Stromal cell of bone marrow (primary cell): Measurements from ENCODE around the gene ZNF367.
A peak's percentile ranks its signal among the peaks of the same experiment; 100 is the strongest.

Experiments
- DNase-seq: peaks from one replicate; pipeline ENCODE4 v3.0.0-alpha.2; 2012; ENCODE audit warnings: low read depth

ZNF367 gene

DNA sequence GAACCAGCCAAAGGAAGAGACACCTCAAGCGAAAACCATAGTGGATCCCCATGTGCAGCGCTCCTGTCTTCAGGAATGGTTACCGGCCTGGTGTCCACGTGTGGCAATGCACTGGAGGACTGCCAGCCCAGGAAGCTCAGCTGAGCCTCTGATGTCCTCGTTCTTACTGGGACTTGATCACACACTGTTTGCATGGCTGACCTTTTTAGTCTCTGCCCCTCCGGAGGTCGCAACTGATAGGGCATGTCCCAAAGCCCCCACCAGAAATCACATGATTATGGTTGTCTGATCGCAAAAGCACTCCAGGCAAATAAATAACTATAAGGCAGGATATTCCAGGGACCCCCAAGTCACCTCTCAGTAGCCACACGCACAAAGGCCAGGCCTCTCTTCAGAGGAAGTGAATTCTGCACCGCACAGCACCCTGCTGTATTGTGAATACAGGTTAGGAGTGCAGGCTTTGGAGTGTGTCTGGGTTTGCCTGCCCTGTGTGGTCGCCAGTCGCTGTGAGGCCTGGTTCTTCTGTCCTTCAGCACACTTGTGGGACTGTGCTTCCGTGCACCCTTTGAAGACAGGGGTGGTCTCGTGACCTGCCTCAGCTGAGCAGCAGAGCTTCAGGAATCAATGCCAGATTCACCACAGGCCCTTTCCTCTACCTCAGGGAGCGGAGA is 18.4 kb upstream of the ZNF367 start:
- no peak for DNase-seq

DNA sequence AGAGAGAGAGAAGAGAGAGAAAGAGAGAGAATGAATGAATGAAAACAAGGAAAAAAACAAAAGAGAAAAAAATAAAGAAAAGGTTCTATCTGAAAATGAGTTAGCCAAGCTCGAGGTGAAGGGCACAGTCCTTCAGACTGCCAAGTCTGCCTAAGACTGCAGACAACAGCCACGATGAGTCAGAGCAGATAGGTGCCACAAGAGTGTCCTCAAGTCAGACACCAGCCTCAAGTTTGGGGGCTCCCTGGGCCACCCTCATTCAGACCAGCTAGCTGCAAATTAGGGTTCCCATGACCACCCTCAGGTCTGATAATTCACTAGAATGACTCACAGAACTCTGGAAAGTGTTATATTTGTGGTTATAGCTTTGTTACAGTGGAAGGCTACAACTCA is 17.9 kb upstream of the ZNF367 start:
- DNase-seq: no peak

DNA sequence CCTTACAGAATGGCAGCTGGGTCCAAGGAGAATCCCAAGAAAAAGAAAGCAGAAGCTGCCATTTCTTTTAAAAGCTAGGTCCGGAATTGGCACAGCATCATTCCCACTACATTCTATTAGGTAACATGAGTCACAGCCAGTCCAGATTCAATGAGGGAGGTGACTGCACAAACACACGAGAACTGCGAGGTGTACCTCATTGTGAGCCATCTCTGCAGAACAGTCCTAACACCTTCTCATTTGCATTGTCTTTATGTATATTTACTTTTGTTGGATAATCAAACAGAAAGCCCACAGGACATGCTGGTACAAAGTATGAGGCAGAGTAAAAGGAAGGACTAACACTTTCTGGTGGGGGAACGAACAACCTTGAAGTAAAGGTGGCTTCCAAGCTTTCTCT is 17.2 kb upstream of the ZNF367 start:
- DNase-seq: no peak

DNA sequence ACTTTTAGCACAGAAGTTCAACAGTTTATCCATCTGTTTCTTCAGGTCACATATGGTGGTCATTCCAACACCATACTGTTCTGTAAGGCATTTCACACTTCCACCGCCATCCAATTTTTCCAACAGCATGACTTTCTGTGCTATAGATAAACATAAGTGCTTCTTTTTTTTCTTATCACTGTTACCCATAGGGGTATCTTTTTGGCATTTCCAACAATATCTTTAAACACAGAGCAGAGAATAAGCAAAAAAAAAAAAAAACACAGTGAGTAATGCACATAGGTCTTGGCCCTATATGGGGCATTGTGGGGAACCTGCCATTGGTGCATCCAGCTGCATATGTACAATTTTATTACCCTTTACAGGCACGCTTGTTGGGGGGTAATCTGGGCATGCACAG is 12.2 kb upstream of the ZNF367 start:
- DNase-seq: no peak

DNA sequence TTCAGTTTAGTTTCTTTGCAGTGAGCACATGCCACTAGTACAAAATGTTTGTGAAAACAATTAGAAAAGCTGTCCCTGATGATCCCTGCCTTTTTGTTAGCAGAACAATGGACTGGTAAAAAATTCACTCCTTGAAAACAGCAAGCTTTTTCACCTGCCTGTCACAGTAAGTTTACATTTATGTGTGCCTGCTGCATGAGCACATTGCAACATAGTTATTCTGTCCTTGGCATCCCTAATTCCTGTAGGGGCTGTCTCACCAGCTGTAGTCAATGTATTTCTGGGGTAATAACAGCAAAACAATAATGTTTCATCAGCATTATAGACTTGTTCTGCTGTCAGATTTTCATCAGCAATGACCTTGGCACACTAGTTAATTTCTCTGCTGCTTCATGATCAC is 11.6 kb upstream of the ZNF367 start:
- DNase-seq: no peak

DNA sequence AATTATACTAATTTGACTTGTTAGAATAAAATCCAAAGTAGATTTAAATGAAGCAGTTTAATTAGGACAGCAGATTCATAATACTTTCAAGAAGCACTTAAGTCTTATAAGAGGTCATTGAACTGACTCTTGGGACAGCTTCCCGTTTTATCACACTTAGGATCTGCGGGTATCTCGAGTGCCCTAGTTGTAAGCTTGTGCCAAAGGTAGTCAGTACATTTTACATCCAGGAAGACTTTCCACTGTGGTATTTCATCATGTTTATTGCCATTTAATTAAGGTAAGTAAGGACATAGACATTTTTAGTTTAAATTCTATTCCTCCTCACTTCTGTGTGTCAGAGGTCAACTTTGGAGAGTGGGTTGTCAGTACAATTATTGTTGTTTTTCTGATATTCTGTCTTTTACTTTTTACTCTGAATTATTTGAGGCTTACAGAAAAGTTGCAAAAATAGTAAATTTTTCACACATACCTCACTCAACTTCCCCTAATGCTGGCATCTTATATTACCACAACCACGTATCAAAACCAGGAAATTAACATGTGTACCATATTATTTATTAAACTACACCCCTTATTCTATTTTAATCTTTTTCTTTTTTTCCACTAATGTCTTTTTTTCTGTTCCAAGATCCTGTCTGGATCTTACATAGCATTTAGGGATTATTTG is 7.5 kb upstream of the ZNF367 start:
- DNase-seq: no peak

DNA sequence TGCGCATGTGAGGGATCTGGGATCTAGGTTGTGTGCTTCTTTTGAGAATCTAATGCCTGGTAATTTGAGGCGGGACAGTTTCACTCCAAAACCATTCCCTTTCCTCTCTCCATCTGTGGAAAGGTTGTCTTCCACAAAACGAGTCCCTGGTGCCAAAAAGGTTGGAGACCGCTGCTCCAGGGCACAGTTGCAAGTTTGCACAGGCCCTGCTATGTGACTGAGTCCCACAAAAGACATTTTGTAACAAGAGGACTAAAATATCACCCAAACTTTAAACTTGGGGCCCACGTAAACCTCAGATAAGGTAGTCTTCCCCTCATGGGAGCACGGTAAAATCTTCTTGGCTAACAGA is 5.8 kb upstream of the ZNF367 start:
- DNase-seq: no peak

DNA sequence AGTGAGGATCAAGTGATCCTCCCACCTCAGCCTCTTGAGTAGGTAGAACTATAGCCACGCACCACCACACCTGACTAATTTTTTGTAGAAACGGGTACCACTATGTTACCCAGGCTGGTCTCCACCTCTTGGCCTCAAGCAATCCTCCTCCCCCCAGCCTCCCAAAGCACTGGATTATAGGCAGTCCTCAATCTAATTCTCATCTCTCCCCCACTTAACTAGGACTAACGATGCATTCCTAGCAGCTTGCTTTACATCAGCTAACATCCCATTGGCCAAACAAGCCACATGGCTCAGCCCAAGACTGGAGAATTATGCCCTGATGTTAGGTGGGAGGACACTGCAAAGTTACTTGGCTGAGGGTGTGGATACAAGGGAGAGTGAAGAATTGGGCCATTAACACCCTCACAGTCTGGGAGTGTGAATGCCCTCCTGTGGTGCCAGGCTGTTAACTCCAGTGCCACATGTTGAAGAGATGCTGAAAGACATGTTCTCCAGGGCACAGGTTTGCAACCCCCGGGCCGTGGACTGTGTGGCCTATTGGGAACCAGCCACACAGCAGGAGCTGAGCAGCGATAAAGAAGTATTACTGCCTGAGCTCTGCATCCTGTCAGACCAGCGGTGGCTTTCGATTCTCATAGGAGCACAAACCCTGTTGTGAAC is 5.3 kb upstream of the ZNF367 start:
- DNase-seq: no peak

DNA sequence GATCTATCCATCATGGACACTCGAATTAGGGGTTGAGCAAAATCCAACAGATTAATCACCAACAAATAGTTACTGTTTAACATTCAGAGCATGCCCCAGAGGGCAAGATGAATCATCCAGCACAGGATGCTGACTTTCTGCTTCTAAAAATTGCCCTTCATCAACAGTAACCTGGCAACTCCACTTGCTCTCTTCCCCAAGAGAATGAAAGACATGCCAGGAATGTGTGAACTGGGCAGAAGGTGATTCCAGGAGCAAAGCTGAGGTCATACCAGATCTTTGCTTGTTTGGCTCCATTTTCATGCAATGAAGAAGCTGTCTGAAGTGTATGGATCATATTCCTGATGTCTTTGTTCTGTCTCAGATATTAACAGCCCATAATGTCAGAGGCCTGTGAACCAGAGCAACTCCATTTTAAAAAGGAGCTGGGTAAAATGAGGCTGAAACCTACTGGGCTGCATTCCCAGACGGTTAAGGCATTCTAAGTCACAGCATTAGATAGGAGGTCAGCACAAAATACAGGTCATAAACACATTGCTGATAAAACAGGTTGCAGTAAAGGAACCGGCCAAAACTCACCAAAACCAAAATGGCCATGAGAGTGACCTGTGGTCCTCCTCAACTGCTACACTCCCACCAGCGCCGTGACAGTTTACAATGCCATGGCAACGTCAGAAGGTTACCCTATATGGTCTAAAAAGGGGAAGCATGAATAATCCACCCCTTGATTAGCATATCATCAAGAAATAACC is 2.5 kb upstream of the ZNF367 start:
- DNase-seq: peak; percentile 97

DNA sequence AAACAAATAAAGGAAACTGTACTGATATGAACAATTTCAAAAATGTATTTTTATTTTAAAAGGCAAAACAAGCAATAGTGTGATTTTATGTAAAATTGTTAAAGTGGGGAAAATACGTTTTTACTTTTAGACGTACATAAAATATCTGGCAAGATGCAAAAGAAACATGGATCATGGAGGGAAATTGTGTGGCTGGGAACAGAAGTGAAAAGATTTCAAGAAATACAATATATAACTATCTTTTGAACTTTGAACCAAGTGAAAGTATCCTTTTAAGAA is 1.5 kb upstream of the ZNF367 start:
- DNase-seq: no peak

DNA sequence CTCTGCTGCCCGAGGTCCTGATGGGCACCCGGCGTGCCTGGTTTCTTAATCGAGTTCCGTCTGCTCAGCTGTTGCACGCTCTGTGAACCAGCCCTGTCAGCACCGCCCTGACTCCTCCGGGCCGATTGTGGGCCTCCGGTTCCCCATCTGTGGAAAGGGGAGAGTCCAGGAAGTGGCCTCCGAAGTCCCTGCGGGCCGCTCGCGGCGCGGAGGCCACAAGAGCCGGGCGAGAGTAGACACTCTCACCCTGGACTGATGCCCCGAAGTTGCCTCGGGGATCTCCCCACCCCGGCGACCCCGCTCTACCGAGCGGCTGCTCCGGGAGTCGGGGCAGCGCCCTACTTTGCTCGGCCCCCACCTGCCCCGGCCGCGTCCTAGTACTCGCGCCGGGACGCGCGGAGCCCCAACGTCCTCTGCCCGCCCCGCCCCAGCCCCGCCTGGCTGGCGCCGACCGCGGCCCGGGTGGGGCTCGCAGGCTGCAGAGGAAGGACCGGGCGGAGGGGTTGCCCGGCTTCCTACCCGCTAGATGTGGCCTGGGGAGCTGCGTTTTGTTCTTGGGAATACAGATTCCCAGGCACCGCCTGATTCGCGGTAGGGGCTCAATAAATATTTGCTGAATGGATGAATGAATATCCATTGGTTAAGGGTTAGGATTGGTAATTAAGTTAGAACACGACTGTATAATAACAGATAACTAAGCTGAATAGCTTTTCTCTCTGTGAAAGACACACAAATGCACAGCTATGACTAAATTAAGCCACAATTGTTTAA is 935 bp upstream of the ZNF367 start:
- DNase-seq: no peak

DNA sequence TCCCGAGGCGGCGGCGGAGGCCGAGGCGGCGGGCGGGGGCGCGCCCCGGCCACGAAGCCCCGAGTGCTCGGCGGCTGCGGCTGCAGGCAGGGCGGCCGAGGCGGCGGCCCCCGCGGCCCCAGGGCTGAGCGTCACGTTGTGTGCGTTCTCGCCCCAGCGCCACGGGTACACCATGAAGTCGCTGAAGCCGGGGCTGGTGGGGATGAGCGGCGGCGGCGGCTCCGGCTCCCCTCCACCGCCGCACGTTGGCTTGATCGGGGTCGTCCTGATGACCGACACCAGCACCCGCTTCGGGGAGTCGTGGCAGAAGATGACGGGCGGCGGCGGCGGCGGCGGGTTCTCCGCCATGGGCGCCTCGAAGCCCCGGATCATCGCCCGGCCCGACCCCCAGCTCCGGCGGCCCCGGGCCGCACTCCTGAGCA is 498 bp downstream of the ZNF367 start:
- no peak for DNase-seq

DNA sequence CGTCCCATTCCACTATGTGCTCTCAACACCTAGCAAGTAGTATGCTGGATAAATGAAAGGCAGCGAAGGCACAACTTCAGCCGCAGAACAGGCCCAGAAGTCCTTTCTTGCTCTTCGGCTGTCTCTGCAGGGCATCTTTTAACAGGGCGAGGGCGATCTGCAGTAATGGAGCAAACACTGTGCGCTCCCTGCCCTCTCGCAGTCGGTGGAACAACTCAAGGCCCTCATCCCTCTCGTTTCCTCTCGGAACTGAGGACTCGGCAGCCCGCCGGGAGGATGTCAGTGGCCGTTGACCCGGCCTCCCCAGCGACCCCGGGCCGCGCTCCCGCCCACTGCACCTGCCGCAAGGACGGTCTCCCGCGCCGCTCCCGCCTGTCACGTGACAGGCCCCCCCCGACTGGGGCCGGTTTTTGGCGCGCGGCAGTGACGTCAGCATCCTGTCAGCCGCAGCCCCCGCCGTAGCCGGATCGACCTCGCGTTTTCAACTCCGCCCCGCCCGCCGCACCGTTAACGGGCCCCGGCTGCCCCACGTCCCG is 1.1 kb downstream of the ZNF367 start:
- DNase-seq: peak; percentile 62

DNA sequence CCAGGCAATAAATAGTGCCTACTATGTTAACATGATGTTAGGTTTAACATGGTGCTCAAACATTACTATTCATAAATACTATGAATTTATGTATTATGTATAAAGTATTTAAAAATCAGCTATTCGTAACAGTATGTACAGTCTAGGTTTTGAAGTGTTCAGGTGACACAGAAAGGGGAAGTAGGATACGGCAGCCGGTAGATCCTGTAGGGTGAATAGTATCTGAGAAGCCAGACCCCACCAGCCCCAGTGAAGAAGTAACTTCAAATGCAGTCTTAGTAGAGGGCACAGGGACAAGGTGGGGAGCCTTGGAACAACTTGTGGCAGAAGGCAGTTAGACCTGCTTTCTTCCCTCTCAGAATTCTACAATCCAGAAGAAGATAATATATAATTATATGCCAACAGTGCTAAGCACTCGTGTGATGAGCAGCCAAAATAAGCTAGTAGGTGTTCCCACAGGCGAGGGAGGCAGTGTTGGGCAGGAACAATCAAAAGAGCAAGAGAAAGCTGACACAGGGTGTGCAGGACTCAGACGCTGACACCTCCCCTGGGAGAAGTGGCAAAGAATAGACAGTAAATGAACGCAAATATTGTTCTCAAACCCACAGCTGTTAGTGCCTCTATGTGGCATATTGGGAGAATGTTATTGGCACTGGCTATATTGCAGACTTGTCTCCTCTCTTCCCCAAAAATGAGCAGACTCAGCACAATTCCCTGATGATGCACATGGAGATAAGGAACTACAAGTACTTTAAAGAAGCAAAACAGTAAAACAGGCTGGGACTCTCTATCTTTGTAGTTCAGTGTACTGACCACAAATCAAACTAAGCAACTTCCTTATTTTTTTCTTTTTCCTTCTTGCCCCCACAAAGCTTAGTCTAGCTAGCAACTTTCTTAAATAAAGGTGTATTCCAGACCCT is 4.6 kb downstream of the ZNF367 start:
- DNase-seq: no peak

DNA sequence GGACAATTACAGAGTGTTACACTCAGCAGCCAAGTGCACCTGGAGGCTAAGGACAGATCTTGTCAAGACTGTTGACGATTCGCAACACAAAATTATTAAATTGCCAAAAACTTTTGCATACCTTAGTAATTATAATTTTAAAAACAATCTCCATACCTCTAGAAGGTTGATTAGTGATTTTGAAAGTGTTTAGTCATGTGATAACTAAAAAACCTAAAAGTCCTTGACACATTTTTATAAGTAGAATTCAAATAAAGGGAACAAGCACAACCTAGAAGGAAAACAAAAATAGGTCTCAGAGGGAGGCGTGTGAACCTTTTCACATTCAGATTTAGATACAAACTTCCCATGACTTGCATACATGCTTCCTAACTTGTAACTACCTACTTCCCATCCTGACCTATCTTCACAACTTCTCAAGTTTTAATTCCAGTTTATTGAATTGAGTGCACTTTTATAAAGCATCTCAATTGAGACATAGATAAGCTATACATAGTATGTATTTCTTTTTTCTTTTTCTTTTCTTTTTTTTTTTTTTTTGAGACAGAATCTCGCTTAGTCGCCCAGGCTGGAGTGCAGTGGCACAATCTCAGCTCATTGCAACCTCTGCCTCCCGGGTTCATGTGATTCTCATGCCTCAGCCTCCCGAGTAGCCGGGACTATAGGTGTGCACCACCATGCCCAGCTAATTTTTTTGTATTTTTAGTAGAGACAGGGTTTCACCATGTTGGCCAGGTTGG is 5.8 kb downstream of the ZNF367 start:
- no peak for DNase-seq

DNA sequence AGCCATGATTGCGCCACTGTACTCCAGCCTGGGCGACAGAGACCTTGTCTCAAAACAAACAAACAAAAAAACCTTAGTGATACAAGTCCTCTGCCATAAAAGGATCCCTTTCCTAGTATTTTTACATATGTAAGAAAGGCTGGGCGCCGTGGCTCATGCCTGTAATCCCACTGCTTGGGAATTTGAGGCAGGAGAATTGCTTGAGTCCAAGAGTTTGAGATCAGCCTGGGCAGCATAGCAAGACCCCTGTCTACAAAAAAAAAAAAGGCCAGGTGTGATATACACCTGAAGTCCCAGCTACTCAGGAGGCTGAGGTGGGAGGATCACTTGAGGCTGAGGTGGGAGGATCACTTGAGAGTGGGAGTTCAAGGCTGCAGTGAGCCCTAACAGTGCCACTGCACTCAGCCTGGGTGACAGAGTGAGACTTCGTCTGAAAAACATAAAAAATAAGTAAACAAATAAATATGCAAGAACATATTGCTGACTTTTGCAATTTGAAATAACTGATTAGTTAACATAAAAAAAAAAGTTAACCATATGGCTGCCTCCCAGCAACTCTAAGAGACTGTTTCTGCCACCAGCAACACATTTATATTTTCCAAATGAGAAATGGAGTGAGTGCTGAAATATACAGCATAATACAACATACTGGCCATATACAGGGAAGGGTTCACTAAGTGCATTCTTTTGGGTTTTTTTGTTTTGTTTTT is 6.9 kb downstream of the ZNF367 start:
- DNase-seq: no peak

DNA sequence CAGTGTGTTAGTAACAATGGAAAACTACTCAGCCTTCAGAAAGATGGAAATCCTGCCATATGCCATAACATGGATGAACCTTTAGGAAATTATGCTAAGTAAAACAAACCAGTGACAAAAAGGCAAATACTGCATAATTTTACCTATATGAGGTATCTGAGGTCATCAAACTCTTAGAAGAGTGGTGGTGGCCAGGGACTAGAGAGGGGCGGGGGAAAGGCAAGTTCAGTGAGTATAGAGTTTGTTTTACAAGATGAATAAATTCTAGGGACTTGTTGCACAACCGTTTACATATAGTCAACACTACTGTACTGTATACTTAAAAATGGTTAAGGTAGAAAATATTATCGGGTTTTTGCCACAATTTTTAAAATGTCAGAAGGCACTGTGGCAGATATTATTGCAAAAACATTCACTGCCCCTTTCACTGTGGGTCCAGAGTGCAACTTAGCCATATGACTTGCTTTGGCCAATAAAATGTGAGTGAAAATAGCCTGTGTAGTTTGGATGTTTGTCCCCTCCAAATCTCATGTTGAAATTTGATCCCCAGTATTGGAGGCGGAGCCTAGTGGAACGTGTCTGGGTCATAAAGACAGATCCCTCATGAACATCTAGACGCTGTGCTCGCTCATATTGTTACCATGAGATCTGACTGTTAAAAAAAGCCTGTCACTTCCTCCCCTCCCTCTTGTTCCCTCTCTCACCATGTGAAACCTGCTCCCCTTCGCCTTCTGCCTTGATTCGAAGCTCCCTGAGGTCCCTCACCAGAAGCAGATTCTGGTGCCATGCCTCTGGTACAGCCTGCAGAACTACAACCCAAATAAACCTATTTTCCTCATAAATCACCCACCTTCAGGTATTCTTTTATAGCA is 9.5 kb downstream of the ZNF367 start:
- no peak for DNase-seq

DNA sequence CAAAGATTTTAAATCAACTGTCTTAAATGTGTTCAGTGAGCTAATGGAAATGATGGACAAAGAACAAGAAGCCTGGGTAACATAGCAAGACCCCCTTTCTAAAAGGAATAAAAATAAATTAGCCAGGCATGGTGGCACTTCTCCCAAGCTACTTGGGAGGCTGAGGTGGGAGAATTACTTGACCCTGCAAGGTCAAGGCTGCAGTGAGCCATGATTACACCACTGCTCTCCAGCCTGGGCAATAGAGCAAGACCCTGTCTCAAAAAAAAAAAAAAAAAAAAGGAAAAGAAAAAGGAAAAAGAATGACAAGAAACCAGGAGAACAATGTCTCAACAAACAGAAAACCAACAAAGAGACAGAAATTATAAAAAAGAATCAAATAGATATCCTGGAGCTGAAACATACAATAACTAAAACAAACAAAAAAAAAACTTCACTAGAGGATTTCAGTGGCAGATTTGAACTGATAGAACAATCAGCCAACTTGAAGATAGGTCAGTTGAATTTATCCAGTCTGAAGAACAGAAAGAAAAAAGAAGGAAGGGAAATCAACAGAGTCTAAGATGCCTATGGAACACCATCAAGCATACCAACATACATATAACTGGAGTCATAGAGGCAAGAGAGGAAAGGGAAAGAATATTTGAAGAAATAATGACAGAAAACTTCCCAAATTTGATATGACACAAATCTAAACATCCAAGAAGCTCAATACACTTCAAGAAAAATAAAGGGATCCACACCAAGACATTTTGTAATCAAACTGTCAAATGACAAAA is 17.8 kb downstream of the ZNF367 start:
- no peak for DNase-seq
